ENCODE measurements around the gene ADSS2. TPM values are rescaled to one million over a fixed set of nuclear protein-coding genes. Genes with fewer than 3 reads are reported as not detected.

Gene ADSS2
- total and polyA plus RNA-seq, 2 of the 4 experiments (the other 2 are of a cell fraction), result 14.9 to 30.1 TPM

- no TSS peak for BruUV-seq (replicated peaks)
- no peak for TF ChIP-seq BHLHE40 (IDR thresholded peaks at IDR 0.05; ENCODE audit: low read depth, low read length)
- TF ChIP-seq, protein P1, sequence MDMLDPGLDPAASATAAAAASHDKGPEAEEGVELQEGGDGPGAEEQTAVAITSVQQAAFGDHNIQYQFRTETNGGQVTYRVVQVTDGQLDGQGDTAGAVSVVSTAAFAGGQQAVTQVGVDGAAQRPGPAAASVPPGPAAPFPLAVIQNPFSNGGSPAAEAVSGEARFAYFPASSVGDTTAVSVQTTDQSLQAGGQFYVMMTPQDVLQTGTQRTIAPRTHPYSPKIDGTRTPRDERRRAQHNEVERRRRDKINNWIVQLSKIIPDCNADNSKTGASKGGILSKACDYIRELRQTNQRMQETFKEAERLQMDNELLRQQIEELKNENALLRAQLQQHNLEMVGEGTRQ (IDR thresholded peaks at IDR 0.05; ENCODE audit: low read depth, low read length), result no peak
- no peak for TF ChIP-seq FOS (IDR thresholded peaks at IDR 0.05; ENCODE audit: low read depth, low read length)
- TF ChIP-seq SMC3 (IDR thresholded peaks at IDR 0.05; ENCODE audit: low read depth, low read length), result no peak
- TF ChIP-seq CHD1 (IDR thresholded peaks at IDR 0.05; ENCODE audit: low read depth, low read length), result no peak
- no peak for TF ChIP-seq RAD21 (IDR thresholded peaks at IDR 0.05; ENCODE audit: low read length)
- TF ChIP-seq RFX5 (IDR thresholded peaks at IDR 0.05; ENCODE audit: low read depth, low read length), result no peak
- TF ChIP-seq CTCF (conservative IDR thresholded peaks at IDR 0.05; ENCODE audit: low read depth, low read length), result no peak
- no peak for TF ChIP-seq RCOR1 (IDR thresholded peaks at IDR 0.05; ENCODE audit: insufficient replicate concordance, low read length)
- no peak for TF ChIP-seq MAFK (IDR thresholded peaks at IDR 0.05; ENCODE audit: low read depth, low read length)
- TF ChIP-seq MXI1 (IDR thresholded peaks at IDR 0.05; ENCODE audit: borderline replicate concordance, low read depth, low read length), result no peak
- TF ChIP-seq POLR2A (IDR thresholded peaks at IDR 0.05; ENCODE audit: low read depth, low read length), result no peak
- TF ChIP-seq MAZ (IDR thresholded peaks at IDR 0.05; ENCODE audit: borderline replicate concordance, low read depth, low read length), result no peak
- TF ChIP-seq, protein P2, sequence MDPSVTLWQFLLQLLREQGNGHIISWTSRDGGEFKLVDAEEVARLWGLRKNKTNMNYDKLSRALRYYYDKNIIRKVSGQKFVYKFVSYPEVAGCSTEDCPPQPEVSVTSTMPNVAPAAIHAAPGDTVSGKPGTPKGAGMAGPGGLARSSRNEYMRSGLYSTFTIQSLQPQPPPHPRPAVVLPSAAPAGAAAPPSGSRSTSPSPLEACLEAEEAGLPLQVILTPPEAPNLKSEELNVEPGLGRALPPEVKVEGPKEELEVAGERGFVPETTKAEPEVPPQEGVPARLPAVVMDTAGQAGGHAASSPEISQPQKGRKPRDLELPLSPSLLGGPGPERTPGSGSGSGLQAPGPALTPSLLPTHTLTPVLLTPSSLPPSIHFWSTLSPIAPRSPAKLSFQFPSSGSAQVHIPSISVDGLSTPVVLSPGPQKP (IDR thresholded peaks at IDR 0.05; ENCODE audit: borderline replicate concordance, low read depth, low read length), result no peak
- no peak for TF ChIP-seq NFE2L2 (IDR thresholded peaks at IDR 0.05; ENCODE audit: low read depth, low read length)
- no peak for TF ChIP-seq CEBPB (IDR thresholded peaks at IDR 0.05; ENCODE audit: low read depth, low read length)
These were observed 84.2 kb downstream of the ADSS2 start for GRCh38 chr1:244367399-244368114.

More at GRCh38 chr1:244367399-244368114, 84.2 kb downstream of the ADSS2 start:
- DNase-seq (no peak), ATAC-seq (ENCODE audit: low read depth) (no peak)
- ChIA-PET CTCF (no interaction called here), POLR2A (ENCODE audit: unreplicated experiment) (no interaction called here)
- no peak overlapping the region for H4K91ac ChIP-seq (ENCODE audit: insufficient read depth, low read depth, low read length)
- intact Hi-C loops (cut with micrococcal nuclease) (no loop called here), in situ Hi-C loops (cut with MboI; ENCODE audit: low sequenced_read_pairs) (no loop called here), dilution Hi-C loops (cut with HindIII; ENCODE audit: low sequenced_read_pairs, unreplicated experiment) (no loop called here)
- H4K5ac ChIP-seq (ENCODE audit: low read depth, low read length), result no peak overlapping the region
- no peak overlapping the region for H2AFZ ChIP-seq (replicated peaks; ENCODE audit: low read length, poor library complexity)
- no peak overlapping the region for H2AK9ac ChIP-seq (replicated peaks; ENCODE audit: low read depth, low read length, poor library complexity)
- no peak overlapping the region for H2BK15ac ChIP-seq (ENCODE audit: low read depth, low read length)
- H3K9ac ChIP-seq (ENCODE audit: low read depth, low read length), result no peak overlapping the region
- no peak overlapping the region for H3K23ac ChIP-seq (ENCODE audit: low read depth, low read length)
- H3K36me3 ChIP-seq (ENCODE audit: control insufficient read depth, insufficient read depth, low read length), result no peaks in the 10 kb centered on the region
- H3K27me3 ChIP-seq (ENCODE audit: control insufficient read depth, insufficient read depth, low read length), result no peaks in the 10 kb centered on the region
- no peaks in the 10 kb centered on the region for H3K79me1 ChIP-seq (ENCODE audit: low read depth in 1 of 2, low read length in 2 of 2)
- H3K56ac ChIP-seq (ENCODE audit: extremely low read depth, insufficient read depth, low read length), result no peak overlapping the region
- H3K9me1 ChIP-seq (ENCODE audit: insufficient read depth, low read length), result peaks cover 3% of the 10 kb centered on the region; the same call in 1 of the 2 replicates
- H3K9me3 ChIP-seq (ENCODE audit: control insufficient read depth, insufficient read depth, low read length), result no peaks in the 10 kb centered on the region
- H3K4me1 ChIP-seq (ENCODE audit: control insufficient read depth, insufficient read depth, low read length), result peaks cover 6% of the 10 kb centered on the region
- no peak overlapping the region for H2BK5ac ChIP-seq (ENCODE audit: low read depth, low read length, poor library complexity, severe bottlenecking)
- H3K4me2 ChIP-seq (ENCODE audit: low read depth, low read length), result no peak overlapping the region
- WGBS, 2 experiments (ENCODE audit: extremely low coverage in 2 of 2, insufficient read length in 1 of 2), result 97% methylated on average over 8 of the region's 18 CpGs; no CpG with 5 or more reads in 1 of the 2 experiments
- no peak overlapping the region for H2BK20ac ChIP-seq (ENCODE audit: low read depth, low read length)
- H2BK120ac ChIP-seq (ENCODE audit: low read depth, low read length), result no peak overlapping the region
- no peaks in the 10 kb centered on the region for H4K20me1 ChIP-seq (ENCODE audit: insufficient read depth, low read length)
- H3K4me3 ChIP-seq (ENCODE audit: insufficient read depth, low read depth, low read length), result no peak overlapping the region
- no peak overlapping the region for H3K4ac ChIP-seq (ENCODE audit: low read depth, low read length)
- no peak overlapping the region for H3K18ac ChIP-seq (ENCODE audit: low read depth, low read length)
- no peak overlapping the region for H3K27ac ChIP-seq (ENCODE audit: insufficient read depth, low read length)
- H4K8ac ChIP-seq (ENCODE audit: low read depth in 2 of 2, low read length in 2 of 2), result no peak overlapping the region
- no peak overlapping the region for H2AK5ac ChIP-seq (ENCODE audit: low read depth, low read length)
- no peak overlapping the region for H3K14ac ChIP-seq (replicated peaks; ENCODE audit: low read depth, low read length)

Data from IMR-90 (cell line).